H9 (cell line): ENCODE results near the gene NUP54. TPM values are rescaled to one million over a fixed set of nuclear protein-coding genes. Genes with fewer than 3 reads are reported as not detected.

Experiments
- DNase-seq: peaks from one replicate; pipeline ENCODE4 v3.0.0-alpha.2; 2017
- H2AFZ ChIP-seq: one replicate; pipeline ENCODE4 v1.6.1; 2013; ENCODE audit warnings: mild to moderate bottlenecking, low read length, control low read depth, moderate library complexity
- H2AK5ac ChIP-seq: 2 replicates; pipeline ENCODE4 v1.6.1; 2013; ENCODE audit warnings: low read length, control low read depth, mixed read lengths; ENCODE audit not compliant: insufficient read length
- H2BK120ac ChIP-seq: one replicate; pipeline ENCODE4 v1.6.1; 2013; ENCODE audit warnings: low read depth, mild to moderate bottlenecking, low read length, control low read depth, inconsistent platforms; ENCODE audit not compliant: poor library complexity, severe bottlenecking
- H2BK12ac ChIP-seq: 2 replicates; pipeline ENCODE4 v1.6.1; 2013; ENCODE audit warnings: low read length, control low read depth, mixed read lengths, low read depth; ENCODE audit not compliant: insufficient read length
- H2BK15ac ChIP-seq: 2 replicates; pipeline ENCODE4 v1.6.1; 2013; ENCODE audit warnings: low read depth, low read length, control low read depth
- H2BK20ac ChIP-seq: one replicate; pipeline ENCODE4 v1.6.1; 2013; ENCODE audit warnings: low read depth, mild to moderate bottlenecking, low read length, control low read depth, inconsistent platforms; ENCODE audit not compliant: poor library complexity, severe bottlenecking
- H2BK5ac ChIP-seq: 2 replicates; pipeline ENCODE4 v1.6.1; 2013; ENCODE audit warnings: low read length, control low read depth, mixed read lengths; ENCODE audit not compliant: insufficient read length
- H3K14ac ChIP-seq: 2 replicates; pipeline ENCODE4 v1.6.1; 2013; ENCODE audit warnings: low read length, control low read depth; ENCODE audit not compliant: insufficient read depth
- H3K18ac ChIP-seq: 2 replicates; pipeline ENCODE4 v1.6.1; 2013; ENCODE audit warnings: low read depth, mild to moderate bottlenecking, mixed read lengths, low read length, control low read depth; ENCODE audit not compliant: insufficient read length
- H3K23ac ChIP-seq: 2 replicates; pipeline ENCODE4 v1.6.1; 2013; ENCODE audit warnings: low read length, control low read depth, mixed read lengths, low read depth; ENCODE audit not compliant: insufficient read length
- H3K23me2 ChIP-seq: 2 replicates; pipeline ENCODE4 v1.6.1; 2013; ENCODE audit warnings: low read depth, mild to moderate bottlenecking, mixed read lengths, low read length, control low read depth; ENCODE audit not compliant: insufficient read length, poor library complexity, severe bottlenecking
- H3K27ac ChIP-seq: 2 replicates; pipeline ENCODE4 v1.5.1; 2013; ENCODE audit warnings: low read length, control low read depth, mixed read lengths, low read depth; ENCODE audit not compliant: insufficient read length
- H3K27me3 ChIP-seq: 2 replicates; pipeline ENCODE4 v1.6.1; 2013; ENCODE audit warnings: low read length, control low read depth, inconsistent platforms; ENCODE audit not compliant: insufficient read depth
- H3K4ac ChIP-seq: 2 replicates; pipeline ENCODE4 v1.6.1; 2013; ENCODE audit warnings: low read depth, mild to moderate bottlenecking, control low read depth, inconsistent platforms, low read length, moderate library complexity
- H3K4me1 ChIP-seq: 2 replicates; pipeline ENCODE4 v1.6.1; 2013; ENCODE audit warnings: low read length, control low read depth, inconsistent platforms; ENCODE audit not compliant: insufficient read depth
- H3K4me2 ChIP-seq: 2 replicates; pipeline ENCODE4 v1.6.1; 2013; ENCODE audit warnings: low read length, control low read depth, mixed read lengths; ENCODE audit not compliant: insufficient read length, insufficient read depth
- H3K56ac ChIP-seq: 2 replicates; pipeline ENCODE4 v1.6.1; 2013; ENCODE audit warnings: low read depth, mild to moderate bottlenecking, mixed read lengths, low read length, control low read depth; ENCODE audit not compliant: insufficient read length
- H3K79me1 ChIP-seq: 2 replicates; pipeline ENCODE4 v1.6.1; 2013; ENCODE audit warnings: low read depth, mild to moderate bottlenecking, moderate library complexity, low read length, control low read depth, inconsistent platforms; ENCODE audit not compliant: insufficient read depth, poor library complexity, severe bottlenecking
- H3K79me2 ChIP-seq: 2 replicates; pipeline ENCODE4 v1.6.1; 2013; ENCODE audit warnings: low read length, control low read depth, inconsistent platforms; ENCODE audit not compliant: insufficient read depth
- H3K9ac ChIP-seq: 2 replicates; pipeline ENCODE4 v1.6.1; 2013; ENCODE audit warnings: low read length, control low read depth, mixed read lengths; ENCODE audit not compliant: insufficient read length; ENCODE audit errors: extremely low read depth
- H3K9me3 ChIP-seq: one replicate; pipeline ENCODE4 v1.6.1; 2013; ENCODE audit warnings: low read depth, low read length, inconsistent platforms; ENCODE audit not compliant: control insufficient read depth
- H3T11ph ChIP-seq: one replicate; pipeline ENCODE4 v1.6.1; 2013; ENCODE audit warnings: mild to moderate bottlenecking, low read length, control low read depth, inconsistent platforms
- H4K20me1 ChIP-seq: one replicate; pipeline ENCODE4 v1.6.1; 2013; ENCODE audit not compliant: control insufficient read depth, insufficient read length, insufficient read depth
- H4K5ac ChIP-seq: 2 replicates; pipeline ENCODE4 v1.6.1; 2013; ENCODE audit warnings: low read depth, mild to moderate bottlenecking, mixed read lengths, low read length, control low read depth; ENCODE audit not compliant: insufficient read length
- H4K8ac ChIP-seq: replicated peaks from 2 replicates; pipeline ENCODE4 v1.6.1; 2013; ENCODE audit warnings: low read length, control low read depth, mixed read lengths, low read depth; ENCODE audit not compliant: insufficient read length
- H4K91ac ChIP-seq: 2 replicates; pipeline ENCODE4 v1.6.1; 2013; ENCODE audit warnings: low read depth, mild to moderate bottlenecking, moderate library complexity, mixed read lengths, low read length, control low read depth; ENCODE audit not compliant: insufficient read length
- H3K27ac Mint-ChIP-seq, 3 experiments: 2 replicates in 2 of 3; 3 replicates in 1 of 3; pipeline ENCODE4 v1.8.0; 2020 to 2021; ENCODE audit warnings: mixed read lengths in 3 of 3, mild to moderate bottlenecking in 1 of 3, moderate library complexity in 1 of 3
- H3K27me3 Mint-ChIP-seq: 2 replicates; pipeline ENCODE4 v1.8.0; 2021; ENCODE audit warnings: low read depth, mild to moderate bottlenecking, moderate library complexity, mixed read lengths
- H3K36me3 Mint-ChIP-seq, 3 experiments: 2 replicates in 2 of 3; 3 replicates in 1 of 3; pipeline ENCODE4 v1.8.0; 2020 to 2021; ENCODE audit warnings: low read depth in 3 of 3, mixed read lengths in 3 of 3; ENCODE audit not compliant: insufficient read depth in 1 of 3
- H3K4me1 Mint-ChIP-seq, 2 experiments: 2 replicates each; pipeline ENCODE4 v1.8.0; 2020; ENCODE audit warnings: mixed read lengths in 2 of 2
- H3K4me3 Mint-ChIP-seq, 2 experiments: 2 replicates in 1 of 2; 3 replicates in 1 of 2; pipeline ENCODE4 v1.8.0; 2020 to 2021; ENCODE audit warnings: mild to moderate bottlenecking in 2 of 2, mixed read lengths in 2 of 2, moderate library complexity in 1 of 2
- H3K9me3 Mint-ChIP-seq, 2 experiments: 2 replicates in 1 of 2; 3 replicates in 1 of 2; pipeline ENCODE4 v1.8.0; 2020; ENCODE audit warnings: mild to moderate bottlenecking in 2 of 2, mixed read lengths in 2 of 2, moderate library complexity in 1 of 2
- total RNA-seq: library from RNA; stranded (reverse); gene quantifications from 2 replicates; pipeline ENCODE4 v1.2.1, GENCODE V29; 2021
- TF ChIP-seq, protein P1 (sequence below): fragments of 200-600 bp; sonication (generic); conservative IDR thresholded peaks from 3 replicates; pipeline ENCODE4 v1.8.0; 2021; ENCODE audit warnings: antibody characterized with exemption, mild to moderate bottlenecking

NUP54 gene
- total RNA-seq, 1 experiment from 2014 or later: 129 TPM

DNA sequence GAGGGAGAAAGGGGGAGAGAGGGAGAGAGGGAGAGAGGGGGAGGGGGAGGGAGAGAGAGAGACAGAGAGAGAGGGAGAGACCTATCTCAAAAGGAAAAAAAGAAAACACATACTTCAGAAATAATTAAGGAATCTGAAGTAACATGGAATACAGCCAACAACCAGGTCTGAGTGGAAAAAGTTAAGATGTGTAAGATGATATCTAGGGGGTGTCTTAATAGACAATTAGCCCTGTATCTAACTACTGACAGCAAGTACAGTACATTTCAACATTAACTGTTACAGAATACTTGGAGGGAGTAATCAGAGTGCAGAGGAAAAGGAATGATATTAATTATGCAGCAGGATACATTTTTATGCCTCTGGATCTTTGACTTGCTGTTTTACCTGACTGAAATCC is 22.4 kb downstream of the NUP54 start:
- no peak overlapping the region for H2BK15ac ChIP-seq
- H2BK12ac ChIP-seq: no peak overlapping the region
- no peak overlapping the region for H3K4me2 ChIP-seq
- Mint-ChIP-seq H3K4me1 (no peaks in the 10 kb centered on the region), H3K4me3 (no peak overlapping the region), H3K27me3 (no peaks in the 10 kb centered on the region), H3K27ac (no peak overlapping the region; a peak in 1 of 7 replicates), H3K9me3 (no peaks in the 10 kb centered on the region; a peak in 1 of 5 replicates), H3K36me3 (peaks cover 52 to 84% (median 81%) of the 10 kb centered on the region in 3 experiments)
- H4K5ac ChIP-seq: no peak overlapping the region
- no peak overlapping the region for H2BK20ac ChIP-seq
- H3K4me1 ChIP-seq: no peaks in the 10 kb centered on the region
- H3K79me1 ChIP-seq: no peaks in the 10 kb centered on the region
- no peaks in the 10 kb centered on the region for H3K23me2 ChIP-seq
- no peak for DNase-seq
- H4K8ac ChIP-seq: no peak overlapping the region
- H2AK5ac ChIP-seq: no peak overlapping the region
- H4K91ac ChIP-seq: no peak overlapping the region
- no peak overlapping the region for H2BK120ac ChIP-seq
- no peak overlapping the region for H2AFZ ChIP-seq
- TF ChIP-seq, protein P1, sequence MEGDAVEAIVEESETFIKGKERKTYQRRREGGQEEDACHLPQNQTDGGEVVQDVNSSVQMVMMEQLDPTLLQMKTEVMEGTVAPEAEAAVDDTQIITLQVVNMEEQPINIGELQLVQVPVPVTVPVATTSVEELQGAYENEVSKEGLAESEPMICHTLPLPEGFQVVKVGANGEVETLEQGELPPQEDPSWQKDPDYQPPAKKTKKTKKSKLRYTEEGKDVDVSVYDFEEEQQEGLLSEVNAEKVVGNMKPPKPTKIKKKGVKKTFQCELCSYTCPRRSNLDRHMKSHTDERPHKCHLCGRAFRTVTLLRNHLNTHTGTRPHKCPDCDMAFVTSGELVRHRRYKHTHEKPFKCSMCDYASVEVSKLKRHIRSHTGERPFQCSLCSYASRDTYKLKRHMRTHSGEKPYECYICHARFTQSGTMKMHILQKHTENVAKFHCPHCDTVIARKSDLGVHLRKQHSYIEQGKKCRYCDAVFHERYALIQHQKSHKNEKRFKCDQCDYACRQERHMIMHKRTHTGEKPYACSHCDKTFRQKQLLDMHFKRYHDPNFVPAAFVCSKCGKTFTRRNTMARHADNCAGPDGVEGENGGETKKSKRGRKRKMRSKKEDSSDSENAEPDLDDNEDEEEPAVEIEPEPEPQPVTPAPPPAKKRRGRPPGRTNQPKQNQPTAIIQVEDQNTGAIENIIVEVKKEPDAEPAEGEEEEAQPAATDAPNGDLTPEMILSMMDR: no peak
- H3K18ac ChIP-seq: no peak overlapping the region
- H3K14ac ChIP-seq: no peak overlapping the region
- H3K4ac ChIP-seq: no peak overlapping the region
- no peak overlapping the region for H3K9ac ChIP-seq
- H3K56ac ChIP-seq: no peak overlapping the region
- H3K79me2 ChIP-seq: no peaks in the 10 kb centered on the region; the same call in 1 of the 2 replicates
- no peaks in the 10 kb centered on the region for H4K20me1 ChIP-seq
- H3K27ac ChIP-seq: no peak overlapping the region
- no peaks in the 10 kb centered on the region for H3K9me3 ChIP-seq
- no peak overlapping the region for H2BK5ac ChIP-seq
- H3T11ph ChIP-seq: no peak overlapping the region
- H3K27me3 ChIP-seq: no peaks in the 10 kb centered on the region
- no peak overlapping the region for H3K23ac ChIP-seq
